ENCODE data around the gene APOBEC4.
"Not testable (repeated sequence)": the region's sequence is repeated elsewhere in the genome, so short reads cannot be mapped to it uniquely, and the experiment has no call there.

The APOBEC4 gene

GRCh38 chr1:183635099-183635605 is 18.0 kb downstream of the APOBEC4 start:
- FAIRE-seq (no peak), DNase-seq (ENCODE audit: low spot score) (peak; percentile 10)

DNA sequence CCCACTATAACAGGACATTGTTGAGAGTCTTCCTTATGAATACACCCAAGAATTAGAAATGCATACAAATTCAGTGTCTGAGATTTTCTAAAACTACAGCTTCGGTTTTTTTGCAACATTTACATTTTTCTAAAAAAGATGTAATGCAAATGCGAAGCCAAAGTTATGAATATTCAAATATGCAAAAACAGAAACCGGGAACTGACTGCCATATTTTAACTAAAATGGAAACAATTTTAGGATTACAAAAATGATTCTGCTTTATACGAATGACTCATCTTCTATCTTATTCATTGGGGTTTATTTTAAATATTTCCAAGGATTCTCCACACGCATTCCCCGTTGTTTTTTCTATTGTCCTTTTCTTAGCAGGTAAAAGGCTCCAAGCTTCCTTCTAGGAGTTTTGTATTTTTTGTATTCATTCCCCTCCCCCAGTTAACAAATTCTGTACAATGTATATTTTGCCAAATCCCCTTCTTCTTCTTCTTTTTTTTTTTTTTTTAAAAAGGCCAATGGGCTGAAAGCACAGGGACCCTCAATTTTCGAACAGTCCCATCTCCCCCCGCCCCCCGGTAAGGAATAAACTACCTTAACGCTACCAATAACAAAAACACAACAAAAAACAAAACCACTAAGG is 18.6 kb downstream of the APOBEC4 start:
- DNase-seq (ENCODE audit: low spot score) (no peak), FAIRE-seq (no peak)

- FAIRE-seq (peak; percentile 59), DNase-seq (ENCODE audit: low spot score) (peak; percentile 76)
Observed at GRCh38 chr1:183633676-183634343, 19.3 kb downstream of the APOBEC4 start.

- DNase-seq (ENCODE audit: low spot score) (no peak), FAIRE-seq (no peak)
Observed at GRCh38 chr1:183632964-183633363, 20.2 kb downstream of the APOBEC4 start.

DNA sequence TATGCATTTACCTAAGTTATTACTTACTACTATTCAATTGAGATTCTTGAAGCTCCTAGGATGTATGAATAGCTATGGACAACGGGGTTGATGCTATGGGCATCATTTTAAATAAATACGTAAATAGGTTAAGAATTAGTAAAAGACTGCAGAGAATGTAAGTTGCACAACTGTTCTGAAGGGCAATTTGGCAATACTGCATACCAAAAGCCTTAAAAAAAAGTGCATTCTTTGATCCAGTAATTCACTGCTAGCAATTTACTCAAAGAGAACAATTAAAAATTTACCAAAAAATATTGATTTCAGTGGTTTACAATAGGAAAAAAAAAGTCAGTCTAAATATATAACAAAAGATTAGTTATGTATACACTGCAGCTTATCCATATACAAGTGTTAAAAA is 21.0 kb downstream of the APOBEC4 start:
- DNase-seq (ENCODE audit: low spot score): no peak
- no peak for FAIRE-seq

DNA sequence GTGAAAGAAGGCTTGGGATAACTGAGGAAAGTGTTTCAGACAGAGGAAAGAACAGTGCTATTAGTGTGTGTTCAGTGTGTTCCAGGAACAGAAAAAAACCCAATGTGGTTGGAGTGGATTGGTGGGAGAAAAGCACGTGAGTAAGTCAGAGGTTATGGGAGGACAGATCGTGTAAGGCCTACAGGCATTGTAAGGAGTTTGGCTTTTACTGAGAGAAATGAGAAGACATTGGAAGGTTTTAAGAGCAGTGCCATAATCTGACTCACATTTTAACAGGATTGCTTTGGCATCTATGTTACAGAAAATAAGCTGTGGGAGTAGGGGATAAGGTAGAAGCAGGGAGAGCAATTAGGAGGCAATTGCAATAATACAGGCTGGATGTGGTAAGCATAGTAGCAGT is 22.4 kb downstream of the APOBEC4 start:
- FAIRE-seq (no peak), DNase-seq (ENCODE audit: low spot score) (no peak)

- FAIRE-seq (no peak), DNase-seq (ENCODE audit: low spot score) (no peak)
Observed at GRCh38 chr1:183628537-183628936, 24.6 kb downstream of the APOBEC4 start.

DNA sequence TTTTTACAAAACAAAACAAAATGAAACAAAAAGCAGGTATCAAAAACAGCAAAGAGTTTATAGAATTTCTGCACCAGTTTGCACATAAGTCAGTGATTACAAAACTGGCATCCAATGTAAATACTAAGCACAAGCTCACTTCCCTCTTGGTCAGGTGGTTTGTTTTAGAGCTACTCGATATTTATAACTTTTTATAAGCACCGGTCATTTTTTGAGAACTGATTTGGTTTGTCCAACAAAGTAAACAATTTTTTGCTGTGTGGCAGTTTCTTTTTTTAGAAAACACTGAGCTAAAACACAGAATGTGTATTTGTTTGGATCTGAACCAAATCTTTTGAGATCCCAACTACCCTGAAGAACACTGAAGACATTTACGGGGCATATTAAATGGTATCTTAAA is 26.9 kb downstream of the APOBEC4 start:
- not testable (repeated sequence) for DNase-seq (ENCODE audit: low spot score); FAIRE-seq

DNA sequence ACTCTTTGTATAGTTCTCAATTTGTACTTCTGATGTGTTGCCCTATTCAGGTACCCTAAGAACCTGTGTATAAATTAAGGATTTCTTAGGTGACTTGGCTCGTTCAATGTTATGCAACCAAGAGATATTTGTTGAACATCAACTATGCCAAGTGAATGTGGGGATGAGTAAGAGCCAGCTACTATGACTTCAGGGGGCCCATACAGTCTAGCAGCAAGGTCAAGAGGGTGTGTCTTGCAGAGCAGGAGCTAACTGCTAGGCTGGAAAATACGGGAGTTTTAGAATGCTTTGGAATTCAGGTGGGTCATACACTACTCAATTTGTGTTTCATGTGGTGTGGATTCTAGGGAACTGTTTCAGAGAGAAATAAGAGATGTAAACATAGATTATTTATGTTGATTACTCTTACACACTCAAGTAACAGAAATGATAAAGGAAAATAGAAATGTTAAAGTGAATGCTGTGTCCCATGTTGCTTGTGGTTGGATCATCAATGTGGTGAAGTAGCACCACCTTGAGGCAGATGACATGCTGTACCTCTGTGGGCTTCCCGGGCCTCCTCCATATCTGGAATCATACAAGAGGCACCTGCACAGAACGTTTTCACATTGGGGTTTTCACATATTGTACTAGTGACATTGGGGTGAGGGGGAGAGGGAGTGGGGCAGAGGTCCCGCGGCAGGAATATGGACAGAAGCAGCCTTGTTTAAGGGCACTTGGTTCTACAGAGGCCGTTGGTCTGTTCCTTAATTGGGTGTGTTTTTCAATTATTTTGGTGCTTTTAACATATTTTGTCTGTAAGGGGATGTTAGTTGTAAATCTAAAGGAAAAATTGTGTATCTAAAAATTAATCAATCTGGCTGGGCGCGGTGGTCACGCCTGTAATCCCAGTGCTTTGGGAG is 30.0 kb downstream of the APOBEC4 start:
- FAIRE-seq: peak; percentile 48
- peak; percentile 64 for DNase-seq (ENCODE audit: low spot score)

GRCh38 chr1:183622013-183622412 is 31.1 kb downstream of the APOBEC4 start:
- FAIRE-seq (no peak), DNase-seq (ENCODE audit: low spot score) (no peak)

GRCh38 chr1:183620311-183620710 is 32.8 kb downstream of the APOBEC4 start:
- no peak for DNase-seq (ENCODE audit: low spot score)
- no peak for FAIRE-seq

GRCh38 chr1:183619781-183620180 is 33.3 kb downstream of the APOBEC4 start:
- FAIRE-seq (no peak), DNase-seq (ENCODE audit: low spot score) (no peak)

GRCh38 chr1:183618202-183618601 is 34.9 kb downstream of the APOBEC4 start:
- not testable (repeated sequence) for DNase-seq (ENCODE audit: low spot score); FAIRE-seq

DNA sequence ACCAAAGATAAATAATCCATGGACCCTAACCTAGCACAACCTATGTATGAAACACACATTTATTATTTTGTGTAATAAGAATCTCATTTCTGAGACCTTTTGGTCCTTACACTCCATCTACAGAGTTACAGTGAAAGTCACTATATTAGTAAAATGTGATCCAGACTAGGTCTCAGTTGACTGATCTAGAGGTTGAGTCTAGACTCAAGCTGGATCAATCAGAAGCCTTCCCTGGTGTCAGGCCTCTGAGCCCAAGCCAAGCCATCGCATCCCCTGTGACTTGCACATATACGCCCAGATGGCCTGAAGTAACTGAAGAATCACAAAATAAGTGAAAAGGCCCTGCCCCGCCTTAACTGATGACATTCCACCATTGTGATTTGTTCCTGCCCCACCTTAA is 40.1 kb downstream of the APOBEC4 start:
- not testable (repeated sequence) for FAIRE-seq; DNase-seq (ENCODE audit: low spot score)

- FAIRE-seq: no peak
- no peak for DNase-seq (ENCODE audit: low spot score)
Observed at GRCh38 chr1:183612407-183612806, 40.7 kb downstream of the APOBEC4 start.

DNA sequence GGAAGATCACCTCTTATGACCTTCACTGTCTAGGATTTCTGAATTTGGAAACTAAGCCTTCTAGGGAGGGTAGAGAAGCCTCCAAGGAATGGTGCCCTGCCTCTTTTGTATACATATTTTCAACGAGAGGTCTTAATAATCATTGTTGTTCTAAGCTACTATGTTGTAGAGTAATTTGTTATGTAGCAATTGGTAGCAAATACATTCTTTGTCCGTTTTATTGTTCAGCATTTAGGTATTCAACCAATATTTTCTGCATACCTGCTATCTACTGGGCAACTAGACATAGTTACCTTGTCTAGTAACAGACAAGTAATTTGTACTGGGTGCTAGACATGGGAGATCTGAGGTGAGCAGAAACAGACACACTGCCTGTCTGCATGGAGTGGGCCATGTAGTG is 42.1 kb downstream of the APOBEC4 start:
- no peak for FAIRE-seq
- DNase-seq (ENCODE audit: low spot score): no peak

DNA sequence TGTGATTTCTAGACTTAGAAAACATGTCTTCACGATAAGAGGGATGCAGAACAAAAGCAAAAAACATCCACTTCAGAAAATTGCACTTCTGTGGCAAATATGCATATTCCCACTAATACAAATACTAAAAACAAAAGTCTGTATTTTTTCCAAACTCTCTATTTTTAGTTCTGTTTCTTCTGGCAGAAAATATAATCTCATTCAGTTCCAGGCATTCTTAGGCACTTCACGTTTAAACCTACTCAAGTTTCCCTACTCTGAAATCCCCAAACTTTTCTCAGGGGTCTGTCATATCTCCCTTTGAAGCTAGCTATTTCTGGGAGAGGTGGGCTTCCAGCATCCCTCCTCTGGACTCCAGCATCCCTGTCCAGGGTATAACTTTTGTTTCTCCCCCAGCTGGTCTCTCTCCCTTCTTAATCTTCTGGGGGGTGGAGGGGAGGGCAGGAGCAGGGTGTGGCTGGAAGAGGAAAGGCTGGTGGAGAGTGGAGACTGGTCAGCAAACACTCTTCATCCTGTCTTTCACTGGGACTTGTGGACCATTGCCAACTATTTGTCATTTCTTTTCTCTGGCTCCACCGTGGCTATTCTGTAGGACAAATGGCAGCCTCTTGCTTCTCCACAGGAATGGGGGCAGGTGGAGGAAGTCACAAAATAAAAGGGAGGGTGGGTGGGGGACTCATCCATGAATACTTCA is 43.2 kb downstream of the APOBEC4 start:
- FAIRE-seq (no peak), DNase-seq (ENCODE audit: low spot score) (peak; percentile 28)

DNA sequence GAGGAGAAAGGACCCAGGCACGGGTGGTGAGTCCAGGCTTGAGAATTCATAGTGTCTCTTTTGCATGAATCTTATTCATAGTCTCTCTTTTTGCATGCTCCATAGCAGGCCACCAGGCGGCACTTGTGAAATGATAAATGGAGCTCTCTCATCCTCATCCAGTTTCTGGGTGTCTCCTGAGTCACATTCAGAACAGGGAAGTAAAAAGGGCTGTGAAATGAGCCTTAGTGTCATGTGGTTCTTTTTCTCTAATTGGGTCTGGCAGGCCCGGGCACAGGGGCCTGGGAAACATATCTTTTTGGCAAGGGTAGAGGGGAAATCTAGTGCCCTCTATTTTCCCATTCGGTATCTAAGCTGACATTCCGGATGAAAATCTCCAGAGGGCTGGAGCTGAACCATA is 43.8 kb downstream of the APOBEC4 start:
- peak; percentile 34 for DNase-seq (ENCODE audit: low spot score)
- no peak for FAIRE-seq

GRCh38 chr1:183607322-183607980 is 45.7 kb downstream of the APOBEC4 start:
- no peak for FAIRE-seq
- DNase-seq (ENCODE audit: low spot score): no peak

DNA sequence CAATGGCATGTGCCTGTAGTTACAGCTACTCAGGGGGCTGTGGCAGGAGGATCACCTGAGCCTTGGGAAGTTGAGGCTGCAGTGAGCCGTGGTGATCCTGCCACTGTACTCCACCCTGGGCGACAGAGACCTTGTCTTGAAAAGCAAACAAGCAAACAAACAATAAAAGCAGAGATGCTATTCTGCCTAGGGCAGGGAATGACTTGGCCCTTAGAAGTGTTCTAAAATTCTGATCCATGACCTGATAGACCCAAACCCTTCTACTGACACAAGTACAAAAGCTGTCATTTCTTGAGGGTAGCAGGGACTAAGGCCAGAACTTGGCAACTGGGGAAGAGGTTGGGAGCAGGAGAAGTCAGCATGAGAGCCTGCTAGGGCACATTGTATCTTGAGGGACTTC is 47.2 kb downstream of the APOBEC4 start:
- no peak for FAIRE-seq

GRCh38 chr1:183604815-183605214 is 48.3 kb downstream of the APOBEC4 start:
- FAIRE-seq (no peak), DNase-seq (ENCODE audit: low spot score) (no peak)

More for the DNA sequence above, 47.2 kb downstream of the APOBEC4 start:
- DNase-seq (ENCODE audit: low spot score): no peak
